ENCODE data around the gene TRIP4.

The TRIP4 gene

GRCh38 chr15:64447536-64448315 lies 60.1 kb downstream of the TRIP4 start:
- DNase-seq: peak; percentile 29

GRCh38 chr15:64452988-64453688 lies 65.5 kb downstream of the TRIP4 start:
- DNase-seq: no peak

GRCh38 chr15:64453689-64454037 lies 66.0 kb downstream of the TRIP4 start:
- DNase-seq: no peak

GRCh38 chr15:64454282-64454681 lies 66.6 kb downstream of the TRIP4 start:
- no peak for DNase-seq

- peak; percentile 74 for DNase-seq
Measured at GRCh38 chr15:64455961-64456371, 68.3 kb downstream of the TRIP4 start.

- DNase-seq: peak; percentile 48
Measured at GRCh38 chr15:64456634-64457108, 69.0 kb downstream of the TRIP4 start.

GRCh38 chr15:64459066-64459781 lies 71.6 kb downstream of the TRIP4 start:
- DNase-seq: peak; percentile 27

GRCh38 chr15:64460206-64460723 lies 72.6 kb downstream of the TRIP4 start, which contains the start of gene ZNF609:
ZNF609 (plus strand) TSS chr15:64460578; CDS start chr15:64499420, 38,842 bp downstream.
- DNase-seq: peak; percentile 96

- peak; percentile 73 for DNase-seq
Measured at GRCh38 chr15:64460724-64461720, 73.4 kb downstream of the TRIP4 start.

- peak; percentile 62 for DNase-seq
Measured at GRCh38 chr15:64461721-64462162, 74.1 kb downstream of the TRIP4 start.

- no peak for DNase-seq
Measured at GRCh38 chr15:64462492-64462891, 74.9 kb downstream of the TRIP4 start.

- no peak for DNase-seq
Measured at GRCh38 chr15:64464276-64465005, 76.8 kb downstream of the TRIP4 start.

- DNase-seq: no peak
Measured at GRCh38 chr15:64466408-64467141, 78.9 kb downstream of the TRIP4 start.

GRCh38 chr15:64472161-64472560 lies 84.5 kb downstream of the TRIP4 start:
- no peak for DNase-seq

GRCh38 chr15:64474846-64475245 lies 87.2 kb downstream of the TRIP4 start:
- DNase-seq: no peak

GRCh38 chr15:64476550-64476949 lies 88.9 kb downstream of the TRIP4 start:
- DNase-seq: no peak

- DNase-seq: no peak
Measured at GRCh38 chr15:64478863-64479262, 91.2 kb downstream of the TRIP4 start.

GRCh38 chr15:64480891-64481290 lies 93.3 kb downstream of the TRIP4 start:
- DNase-seq: no peak

- DNase-seq: no peak
Measured at GRCh38 chr15:64483749-64484148, 96.1 kb downstream of the TRIP4 start.

- no peak for DNase-seq
Measured at GRCh38 chr15:64485796-64486195, 98.2 kb downstream of the TRIP4 start.
